GM12801 (cell line): ENCODE results near the gene CCDC149.

Experiments used
- TF ChIP-seq, protein P1 (sequence below): IDR thresholded peaks from one replicate; pipeline ENCODE4 v1.5.1; 2011; ENCODE audit warnings: control low read depth; ENCODE audit not compliant: insufficient read length; ENCODE audit errors: extremely low read depth

The CCDC149 gene

DNA sequence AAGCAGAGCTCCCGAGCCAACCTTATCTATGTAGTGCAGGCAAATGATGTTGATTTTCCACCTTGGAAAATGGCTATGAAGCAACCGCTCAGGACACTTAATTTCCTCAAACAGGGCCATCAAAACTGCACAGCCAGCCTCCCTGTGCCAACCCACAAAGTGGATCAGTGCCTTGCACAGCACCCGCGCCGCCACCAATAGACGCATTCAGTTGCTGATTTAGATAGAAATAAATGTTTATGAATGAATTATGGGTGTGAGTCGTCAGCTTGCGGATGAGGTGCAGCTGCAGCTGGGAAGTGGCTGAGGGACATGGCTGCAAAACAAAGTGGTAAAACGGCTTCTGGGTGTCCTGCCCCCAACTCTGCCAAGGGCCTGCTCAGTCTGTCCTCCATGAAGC is 70.5 kb downstream of the CCDC149 start:
- TF ChIP-seq, protein P1, sequence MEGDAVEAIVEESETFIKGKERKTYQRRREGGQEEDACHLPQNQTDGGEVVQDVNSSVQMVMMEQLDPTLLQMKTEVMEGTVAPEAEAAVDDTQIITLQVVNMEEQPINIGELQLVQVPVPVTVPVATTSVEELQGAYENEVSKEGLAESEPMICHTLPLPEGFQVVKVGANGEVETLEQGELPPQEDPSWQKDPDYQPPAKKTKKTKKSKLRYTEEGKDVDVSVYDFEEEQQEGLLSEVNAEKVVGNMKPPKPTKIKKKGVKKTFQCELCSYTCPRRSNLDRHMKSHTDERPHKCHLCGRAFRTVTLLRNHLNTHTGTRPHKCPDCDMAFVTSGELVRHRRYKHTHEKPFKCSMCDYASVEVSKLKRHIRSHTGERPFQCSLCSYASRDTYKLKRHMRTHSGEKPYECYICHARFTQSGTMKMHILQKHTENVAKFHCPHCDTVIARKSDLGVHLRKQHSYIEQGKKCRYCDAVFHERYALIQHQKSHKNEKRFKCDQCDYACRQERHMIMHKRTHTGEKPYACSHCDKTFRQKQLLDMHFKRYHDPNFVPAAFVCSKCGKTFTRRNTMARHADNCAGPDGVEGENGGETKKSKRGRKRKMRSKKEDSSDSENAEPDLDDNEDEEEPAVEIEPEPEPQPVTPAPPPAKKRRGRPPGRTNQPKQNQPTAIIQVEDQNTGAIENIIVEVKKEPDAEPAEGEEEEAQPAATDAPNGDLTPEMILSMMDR: no peak

DNA sequence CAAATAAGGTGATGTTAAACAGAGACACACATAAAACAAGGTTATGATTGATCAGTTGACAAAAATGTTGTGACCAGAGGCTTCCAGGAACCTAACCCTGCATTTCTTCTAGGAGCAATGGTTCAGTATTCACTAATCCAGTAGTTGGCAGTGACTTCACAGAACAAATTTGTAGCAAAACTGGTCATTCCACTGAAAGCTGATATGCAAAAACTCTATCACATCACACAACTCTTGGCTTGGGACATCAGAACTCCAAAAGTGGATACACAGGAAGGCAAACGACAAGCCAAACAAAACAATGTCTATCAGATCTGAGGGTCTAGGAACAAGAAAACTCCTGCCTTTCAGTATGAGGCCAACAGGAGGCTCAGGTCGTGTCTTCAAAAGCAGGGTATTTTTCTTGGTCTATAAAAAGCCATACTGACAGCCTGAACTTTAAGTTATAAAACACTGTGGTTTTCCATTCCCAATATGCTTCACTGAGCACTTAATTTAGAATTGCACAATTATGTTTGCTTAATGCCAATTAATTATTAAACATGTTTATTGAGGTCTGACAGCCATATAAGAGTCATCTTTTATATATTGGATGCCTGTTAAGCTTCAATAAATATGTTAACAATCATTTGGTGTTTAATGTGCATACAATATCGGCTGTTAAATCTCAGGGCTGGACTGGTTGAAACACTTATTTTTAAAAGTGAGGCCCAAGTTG is 71.9 kb downstream of the CCDC149 start:
- TF ChIP-seq, protein P1: no peak

DNA sequence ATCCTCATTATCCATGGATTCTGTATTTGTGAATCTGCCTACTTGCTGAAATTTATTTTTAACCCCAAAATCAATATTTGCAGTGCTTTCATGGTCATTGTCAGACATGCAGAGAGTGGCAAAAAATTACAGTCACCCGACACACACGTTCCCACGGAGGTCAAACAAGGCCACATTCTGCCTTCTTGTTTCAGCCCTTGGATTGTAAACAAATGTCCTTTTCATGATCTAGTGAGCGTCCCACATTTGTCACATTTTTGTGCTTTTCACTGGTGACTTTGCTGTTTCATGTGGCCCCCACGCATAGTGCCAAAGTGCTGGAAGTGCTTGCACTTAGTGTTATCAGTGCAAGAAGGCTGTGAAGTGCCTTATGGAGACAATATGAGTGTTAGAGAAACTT is 72.5 kb downstream of the CCDC149 start:
- TF ChIP-seq, protein P1: no peak

DNA sequence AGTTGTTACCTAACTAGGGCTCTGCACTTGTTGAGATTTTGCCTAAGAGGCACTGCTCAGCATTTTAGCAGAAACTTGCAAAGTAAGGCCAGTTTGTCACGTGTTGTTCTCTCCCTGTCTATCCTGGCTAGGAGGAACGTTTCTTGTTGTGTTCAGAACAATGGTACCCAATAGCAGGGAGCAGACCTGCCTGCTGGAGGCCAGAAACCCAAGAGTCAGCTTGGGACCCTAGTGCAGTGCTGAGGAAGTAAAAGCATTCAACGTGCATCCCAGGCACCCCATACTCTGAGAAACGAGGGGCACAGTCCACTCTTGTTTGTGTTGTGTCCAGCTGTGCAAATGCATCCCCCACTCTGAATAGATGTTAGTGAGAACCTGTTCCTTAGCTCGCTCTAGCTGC is 75.1 kb downstream of the CCDC149 start:
- TF ChIP-seq, protein P1: no peak

DNA sequence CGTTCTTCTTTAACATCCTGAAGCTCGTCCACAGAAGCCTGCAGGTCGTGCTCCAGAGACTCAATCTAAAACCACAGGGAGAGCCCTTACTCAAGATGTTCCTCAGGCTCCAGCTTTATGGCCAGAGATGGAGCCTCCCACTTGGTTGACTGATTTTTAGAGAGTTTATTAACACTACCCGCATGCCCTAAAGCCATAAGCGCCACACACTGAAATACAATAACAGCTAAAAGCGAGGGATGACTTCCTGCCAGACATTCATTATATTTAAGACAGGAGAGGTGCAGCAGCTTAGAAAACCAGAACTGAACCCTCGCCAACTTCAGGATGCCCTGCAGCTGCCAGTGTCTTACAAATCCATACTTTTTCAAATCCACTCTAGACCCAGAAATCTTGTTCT is 75.5 kb downstream of the CCDC149 start:
- TF ChIP-seq, protein P1: no peak

DNA sequence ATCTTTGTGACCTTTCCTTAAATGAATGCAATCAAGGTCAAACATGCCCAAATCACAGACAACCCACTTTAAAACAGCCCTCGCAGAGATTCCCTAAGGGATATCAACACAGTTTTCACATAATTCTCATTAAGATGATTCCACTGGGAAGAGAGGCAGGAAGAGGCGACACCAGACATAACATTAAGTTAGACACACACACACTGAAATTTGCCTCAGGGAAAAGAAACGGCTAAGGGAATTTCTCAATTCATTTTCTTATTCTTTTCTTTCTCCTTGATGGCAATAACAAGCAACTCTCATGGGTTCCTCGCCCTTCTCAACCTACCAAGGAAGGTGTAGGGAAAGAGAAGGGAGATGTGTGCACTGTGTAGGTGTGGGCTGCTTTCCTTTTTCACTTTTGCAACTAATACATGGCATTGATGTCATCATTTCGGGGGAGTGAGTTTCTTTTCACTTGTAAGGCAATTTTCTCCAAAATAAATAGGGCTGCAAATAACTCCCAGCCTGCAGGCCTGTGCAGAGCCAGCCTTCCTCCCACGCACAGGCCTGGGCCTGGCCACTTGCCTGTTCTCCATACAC is 76.1 kb downstream of the CCDC149 start:
- TF ChIP-seq, protein P1: no peak

DNA sequence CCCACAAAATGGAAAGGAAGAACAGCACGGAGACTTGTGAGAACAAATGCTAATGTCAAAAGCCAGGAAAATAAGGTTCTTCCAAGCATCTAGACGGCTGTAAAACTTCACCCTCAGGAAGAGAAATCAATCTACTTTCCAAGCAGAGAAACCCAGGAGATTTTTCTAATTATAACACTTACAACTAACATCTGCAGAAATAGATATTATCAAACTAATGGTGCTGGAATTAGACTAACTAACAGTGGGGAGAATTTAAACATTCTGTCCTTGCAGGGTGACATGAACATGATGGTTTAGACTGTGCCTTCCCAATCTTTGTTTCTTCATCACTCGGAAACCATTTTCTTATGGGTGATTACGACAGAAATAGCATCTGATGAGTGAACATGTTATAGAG is 77.1 kb downstream of the CCDC149 start:
- TF ChIP-seq, protein P1: no peak
